Ureter (tissue), 1 donor: ENCODE data around the gene EHMT2. TPM values are rescaled to one million over a fixed set of nuclear protein-coding genes. Genes with fewer than 3 reads are reported as not detected.
"Not testable (repeated sequence)": the region's sequence is repeated elsewhere in the genome, so short reads cannot be mapped to it uniquely, and the experiment has no call there.

Experiments
- DNase-seq: peaks from one replicate; pipeline ENCODE4 v3.0.0-alpha.2; 2020; ENCODE audit warnings: low spot score
- total RNA-seq: library from RNA; stranded (reverse); gene quantifications from one replicate; pipeline ENCODE4 v1.2.4, GENCODE V29; 2023
- donor health status: DM: yes; HTN: yes; CAD: no.

EHMT2 gene
- 53.4 TPM for total RNA-seq

DNA sequence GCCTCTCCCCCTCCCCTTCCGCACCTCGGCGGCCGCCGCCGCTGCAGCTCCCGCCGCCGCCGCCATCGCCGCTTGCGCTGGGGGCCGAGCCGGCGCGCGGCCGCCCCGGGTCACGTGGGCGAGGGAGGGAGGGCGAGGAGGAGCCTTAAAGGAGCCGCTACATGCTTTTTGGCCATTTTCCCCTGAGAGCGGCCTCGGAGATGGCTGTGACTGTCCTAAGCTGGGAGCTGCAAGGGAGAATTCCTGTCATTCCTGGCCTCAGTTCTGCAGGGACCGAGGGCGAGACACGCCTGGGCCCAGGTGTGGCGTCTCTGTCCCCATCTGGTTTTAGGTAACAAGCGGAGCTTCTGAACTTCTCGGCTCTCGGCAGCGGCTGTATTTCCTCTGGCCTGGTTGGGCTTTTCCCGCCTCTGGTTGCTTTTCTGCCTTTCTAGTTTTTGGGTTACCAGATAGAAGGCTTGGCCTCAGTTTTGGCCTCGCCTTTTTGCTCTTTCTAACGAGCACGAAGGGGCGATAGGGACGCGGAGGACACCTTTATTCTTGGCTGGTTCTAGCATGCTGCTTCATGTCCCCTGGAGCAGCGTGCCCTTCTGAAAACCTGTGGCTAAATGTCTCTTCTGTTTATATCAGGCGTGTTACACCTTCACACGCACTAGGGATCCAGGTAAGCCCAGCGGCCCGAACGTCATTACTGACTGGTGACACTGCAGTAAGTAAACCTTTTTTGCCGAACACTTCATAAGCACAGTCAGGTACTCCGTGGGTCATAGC, at the start of gene EHMT2:
Gene EHMT2, minus strand, starts transcription at position 87 of the 771 bp plus-strand sequence. Its CDS starts 21 bp downstream, at position 66.
- DNase-seq: peak; percentile 86

GRCh38 chr6:31947070-31947675, 49.7 kb upstream of the EHMT2 start:
- DNase-seq: no peak

DNA sequence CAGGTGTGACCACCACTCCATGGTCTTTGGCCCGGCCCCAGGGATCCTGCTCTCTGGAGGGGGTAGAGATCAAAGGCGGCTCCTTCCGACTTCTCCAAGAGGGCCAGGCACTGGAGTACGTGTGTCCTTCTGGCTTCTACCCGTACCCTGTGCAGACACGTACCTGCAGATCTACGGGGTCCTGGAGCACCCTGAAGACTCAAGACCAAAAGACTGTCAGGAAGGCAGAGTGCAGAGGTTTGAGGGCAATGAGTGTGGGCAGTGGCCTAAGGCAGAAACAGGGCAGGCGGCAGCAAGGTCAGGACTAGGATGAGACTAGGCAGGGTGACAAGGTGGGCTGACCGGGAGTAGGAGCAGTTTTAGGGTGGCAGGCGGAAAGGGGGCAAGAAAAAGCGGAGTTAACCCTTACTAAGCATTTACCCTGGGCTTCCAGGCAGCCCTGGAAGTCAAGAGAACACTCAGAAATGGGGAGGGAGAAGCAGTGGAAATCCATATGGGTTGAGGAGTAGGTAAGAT, 48.9 kb upstream of the EHMT2 start:
- DNase-seq: no peak

DNA sequence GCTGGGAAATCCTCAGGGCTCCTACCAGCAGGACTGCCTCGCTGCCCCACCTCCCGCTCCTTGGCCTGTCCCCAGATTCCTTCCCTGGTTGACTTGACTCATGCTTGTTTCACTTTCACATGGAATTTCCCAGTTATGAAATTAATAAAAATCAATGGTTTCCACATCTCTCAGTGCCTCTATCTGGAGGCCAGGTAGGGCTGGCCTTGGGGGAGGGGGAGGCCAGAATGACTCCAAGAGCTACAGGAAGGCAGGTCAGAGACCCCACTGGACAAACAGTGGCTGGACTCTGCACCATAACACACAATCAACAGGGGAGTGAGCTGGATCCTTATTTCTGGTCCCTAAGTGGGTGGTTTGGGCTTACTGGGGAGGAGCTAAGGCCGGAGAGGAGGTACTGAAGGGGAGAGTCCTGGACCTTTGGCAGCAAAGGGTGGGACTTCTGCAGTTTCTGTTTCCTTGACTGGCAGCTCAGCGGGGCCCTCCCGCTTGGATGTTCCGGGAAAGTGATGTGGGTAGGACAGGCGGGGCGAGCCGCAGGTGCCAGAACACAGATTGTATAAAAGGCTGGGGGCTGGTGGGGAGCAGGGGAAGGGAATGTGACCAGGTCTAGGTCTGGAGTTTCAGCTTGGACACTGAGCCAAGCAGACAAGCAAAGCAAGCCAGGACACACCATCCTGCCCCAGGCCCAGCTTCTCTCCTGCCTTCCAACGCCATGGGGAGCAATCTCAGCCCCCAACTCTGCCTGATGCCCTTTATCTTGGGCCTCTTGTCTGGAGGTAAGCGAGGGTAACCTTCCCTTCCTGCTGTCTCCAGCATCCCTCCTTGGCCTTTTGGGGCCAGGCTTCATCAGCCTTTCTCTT, 48.2 kb upstream of the EHMT2 start, which contains the start of gene CFB:
Gene CFB, plus strand, starts transcription at position 589 of the 863 bp plus-strand sequence. Its CDS starts 127 bp downstream, at position 716.
- DNase-seq: peak; percentile 85

DNA sequence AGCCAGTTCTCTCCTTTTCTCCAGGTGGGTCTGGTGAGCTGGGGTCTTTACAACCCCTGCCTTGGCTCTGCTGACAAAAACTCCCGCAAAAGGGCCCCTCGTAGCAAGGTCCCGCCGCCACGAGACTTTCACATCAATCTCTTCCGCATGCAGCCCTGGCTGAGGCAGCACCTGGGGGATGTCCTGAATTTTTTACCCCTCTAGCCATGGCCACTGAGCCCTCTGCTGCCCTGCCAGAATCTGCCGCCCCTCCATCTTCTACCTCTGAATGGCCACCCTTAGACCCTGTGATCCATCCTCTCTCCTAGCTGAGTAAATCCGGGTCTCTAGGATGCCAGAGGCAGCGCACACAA, 47.6 kb upstream of the EHMT2 start:
- no peak for DNase-seq

- no peak for DNase-seq
Observed at GRCh38 chr6:31943742-31944141, 46.2 kb upstream of the EHMT2 start.

- no peak for DNase-seq
Observed at GRCh38 chr6:31940256-31940664, 42.8 kb upstream of the EHMT2 start.

DNA sequence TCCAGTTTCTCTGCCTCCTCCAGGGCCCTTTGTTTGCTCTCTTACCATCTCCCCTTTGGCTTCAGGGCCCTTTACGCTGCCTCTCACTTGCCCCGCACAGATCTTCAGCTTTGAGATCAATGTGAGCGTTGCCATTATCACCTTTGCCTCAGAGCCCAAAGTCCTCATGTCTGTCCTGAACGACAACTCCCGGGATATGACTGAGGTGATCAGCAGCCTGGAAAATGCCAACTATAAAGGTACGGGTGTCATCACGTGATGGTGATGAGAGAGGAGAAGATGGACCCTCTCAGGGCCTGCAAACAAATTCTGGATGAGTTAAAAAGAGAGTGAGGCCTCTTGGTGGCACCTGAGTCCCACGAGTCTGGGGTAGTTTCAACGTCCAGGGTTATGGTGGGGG, 38.3 kb upstream of the EHMT2 start:
- DNase-seq: no peak

- no peak for DNase-seq
Observed at GRCh38 chr6:31935021-31935420, 37.5 kb upstream of the EHMT2 start.

GRCh38 chr6:31933537-31933936, 36.0 kb upstream of the EHMT2 start:
- DNase-seq: no peak

DNA sequence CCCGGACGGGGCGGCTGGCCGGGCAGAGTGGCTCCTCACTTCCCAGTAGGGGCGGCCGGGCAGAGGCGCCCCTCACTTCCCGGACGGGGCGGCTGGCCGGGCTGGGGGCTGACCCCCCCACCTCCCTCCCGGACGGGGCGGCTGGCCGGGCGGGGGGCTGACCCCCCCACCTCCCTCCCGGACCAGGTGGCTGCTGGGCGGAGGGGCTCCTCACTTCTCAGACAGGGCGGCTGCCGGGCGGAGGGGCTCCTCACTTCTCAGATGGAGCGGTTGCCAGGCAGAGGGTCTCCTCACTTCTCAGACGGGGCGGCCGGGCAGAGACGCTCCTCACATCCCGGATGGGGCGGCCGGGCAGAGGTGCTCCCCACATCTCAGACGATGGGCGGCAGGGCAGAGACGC, 34.6 kb upstream of the EHMT2 start:
- DNase-seq: not testable (repeated sequence)

- no peak for DNase-seq
Observed at GRCh38 chr6:31930962-31931361, 33.5 kb upstream of the EHMT2 start.

DNA sequence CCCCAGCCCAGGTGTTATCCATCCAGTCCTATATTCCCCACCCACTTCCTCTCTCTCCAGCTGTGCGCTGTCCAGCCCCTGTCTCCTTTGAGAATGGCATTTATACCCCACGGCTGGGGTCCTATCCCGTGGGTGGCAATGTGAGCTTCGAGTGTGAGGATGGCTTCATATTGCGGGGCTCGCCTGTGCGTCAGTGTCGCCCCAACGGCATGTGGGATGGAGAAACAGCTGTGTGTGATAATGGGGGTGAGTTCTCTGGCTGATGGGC, 31.1 kb upstream of the EHMT2 start:
- DNase-seq: no peak

GRCh38 chr6:31927863-31928671, 30.6 kb upstream of the EHMT2 start:
- DNase-seq: no peak

GRCh38 chr6:31927242-31927862, 29.9 kb upstream of the EHMT2 start, which contains the start of gene C2:
Gene C2 (plus strand): TSS chr6:31927717. CDS start chr6:31927753, 36 bp downstream.
- DNase-seq: no peak

DNA sequence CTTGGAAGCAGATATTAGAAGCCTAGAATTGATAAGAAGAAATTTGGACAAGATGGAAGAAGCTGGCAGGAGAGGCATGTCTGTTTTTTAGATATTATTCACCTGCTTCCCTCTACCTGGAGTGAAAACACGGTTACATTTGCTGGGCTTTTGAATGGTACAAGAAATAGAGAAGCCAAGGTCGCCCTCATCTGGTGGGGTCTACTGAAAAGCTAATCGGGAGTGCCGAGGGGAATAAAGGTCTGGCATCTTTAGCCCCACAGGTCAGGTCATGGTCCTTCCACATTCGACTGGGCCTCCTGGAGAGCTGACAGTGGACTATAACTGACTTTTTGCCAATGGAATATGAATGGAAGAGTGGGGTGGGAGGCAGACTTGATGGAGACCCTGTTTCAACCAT, 25.4 kb upstream of the EHMT2 start:
- no peak for DNase-seq

DNA sequence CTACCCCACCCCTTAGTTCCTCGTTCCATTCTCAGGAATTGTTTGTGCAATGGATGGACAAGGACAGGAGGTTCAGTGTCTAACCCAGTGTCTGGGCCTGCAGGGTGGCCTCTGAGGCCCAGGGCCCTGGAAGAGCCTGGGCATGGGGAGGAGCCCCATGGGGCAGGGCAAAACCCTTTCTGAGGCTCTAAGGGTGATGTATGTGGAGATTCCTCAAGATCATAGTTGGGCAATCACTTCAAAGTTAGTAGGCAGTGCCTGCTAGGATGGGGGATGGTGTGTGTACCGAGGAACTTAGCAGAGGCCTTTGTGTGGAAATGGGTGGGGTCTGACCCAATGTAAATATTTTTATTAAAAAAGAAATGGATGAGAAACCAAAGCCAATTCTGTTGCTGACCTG, 23.3 kb upstream of the EHMT2 start:
- no peak for DNase-seq

DNA sequence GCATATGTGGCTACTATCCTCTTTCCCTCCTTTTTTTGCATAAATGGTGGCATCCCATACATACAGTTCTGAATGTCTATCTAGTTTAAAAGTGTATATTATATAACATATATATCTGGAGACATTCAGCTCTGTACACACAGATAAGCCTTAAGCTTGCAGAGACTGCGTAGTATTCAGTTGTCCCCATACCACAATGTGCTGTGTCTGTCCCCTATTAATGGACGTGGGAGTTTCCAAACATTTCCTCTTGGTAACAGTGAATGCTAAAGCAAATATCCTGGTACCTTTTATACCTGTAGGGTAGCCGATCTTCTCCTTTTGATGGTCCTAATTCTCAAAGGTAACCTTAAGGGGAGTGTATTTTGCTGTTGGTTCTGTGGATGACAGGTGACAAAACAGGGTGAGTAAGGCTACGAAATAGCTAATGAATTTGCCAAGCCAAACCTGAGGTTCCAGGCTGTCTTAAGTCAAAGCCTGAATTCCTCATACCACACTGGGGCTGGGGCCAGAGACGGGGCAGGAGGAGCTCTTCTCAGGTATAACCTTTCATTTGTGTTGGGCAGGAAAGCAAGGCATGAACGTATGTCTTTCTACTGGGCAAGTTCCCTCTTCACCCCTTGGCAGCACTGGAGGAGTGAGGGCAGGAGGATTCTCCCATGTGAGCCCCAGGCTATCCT, 22.3 kb upstream of the EHMT2 start:
- DNase-seq: no peak

DNA sequence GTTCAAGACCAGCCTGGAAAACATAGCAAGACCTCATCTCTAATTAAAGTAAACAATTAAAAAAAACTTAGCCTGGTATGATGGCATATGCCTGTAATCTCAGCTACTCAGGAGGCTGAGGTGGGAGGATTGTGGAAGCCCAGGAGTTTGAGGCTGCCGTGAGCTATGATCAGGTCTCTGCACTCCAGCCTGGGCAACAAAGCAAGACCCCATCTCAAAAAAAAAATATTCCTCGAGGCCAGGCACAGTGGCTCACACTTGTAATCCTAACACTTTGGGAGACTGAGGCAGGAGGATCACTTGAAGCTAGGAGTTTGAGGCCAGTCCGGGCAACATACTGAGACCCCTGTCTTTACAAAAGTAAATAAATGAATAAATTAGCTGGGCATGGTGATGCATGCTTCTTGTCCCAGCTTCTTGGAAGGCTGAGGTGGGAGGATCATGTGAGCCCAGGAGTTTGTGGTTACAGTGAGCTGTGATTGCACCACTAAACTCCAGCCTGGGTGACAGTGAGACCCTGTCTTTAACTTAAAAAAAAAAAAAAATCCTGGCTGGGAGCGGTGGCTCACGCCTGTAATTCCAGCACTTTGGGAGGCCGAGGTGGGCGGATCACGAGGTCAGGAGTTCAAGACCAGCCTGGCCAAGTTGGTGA, 20.7 kb upstream of the EHMT2 start:
- DNase-seq: no peak

DNA sequence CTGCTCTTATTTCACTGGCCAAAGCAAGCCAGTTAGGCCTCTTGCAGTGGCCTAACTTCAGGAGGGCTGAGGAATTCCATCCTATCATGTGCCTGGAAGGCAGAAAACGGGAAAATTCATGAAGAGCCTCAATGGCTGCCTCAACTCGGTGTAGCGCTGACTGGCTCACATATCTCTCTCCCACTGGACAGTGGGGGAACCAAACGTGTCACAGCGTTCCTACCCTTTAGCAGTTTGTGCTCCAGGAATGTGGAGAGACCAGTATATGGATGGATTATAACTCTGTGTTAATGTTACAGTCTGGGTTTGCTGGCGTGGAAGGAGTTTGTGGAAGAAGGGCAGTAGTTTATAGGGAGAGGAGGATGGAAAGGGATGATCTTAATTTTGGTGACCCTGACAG, 18.3 kb upstream of the EHMT2 start:
- no peak for DNase-seq
